ENCODE results near the gene IL1RAPL2. TPM values are rescaled to one million over a fixed set of nuclear protein-coding genes. Genes with fewer than 3 reads are reported as not detected.

The IL1RAPL2 gene
- total and polyA plus RNA-seq, 5 donors from 2014 or later: not detected

- Histone ChIP-seq H3K4me3 (ENCODE audit: low read depth, low read length) (no peak overlapping the region), H3K27ac (ENCODE audit: insufficient read depth, low read length, poor library complexity, severe bottlenecking) (no peak overlapping the region), H3K27me3 (ENCODE audit: control insufficient read depth, insufficient read depth, low read length) (no peaks in the 10 kb centered on the region), H3K36me3 (ENCODE audit: control insufficient read depth, insufficient read depth, low read length) (no peaks in the 10 kb centered on the region), H3K9me3 (ENCODE audit: control insufficient read depth in 2 of 2, low read length in 2 of 2) (no peaks in the 10 kb centered on the region), H3K4me1 (ENCODE audit: control insufficient read depth, insufficient read depth, low read length, poor library complexity, severe bottlenecking) (no peaks in the 10 kb centered on the region)
- Mint-ChIP-seq H3K27ac (no peak overlapping the region), H3K9me3 (peaks cover 0 to 6% (median 1%) of the 10 kb centered on the region in 7 donors), H3K4me3 (no peak overlapping the region), H3K4me1 (no peaks in the 10 kb centered on the region), H3K36me3 (no peaks in the 10 kb centered on the region), H3K27me3 (no peaks in the 10 kb centered on the region)
- DNase-seq: no peak
- ATAC-seq (ENCODE audit: low read depth in 2 of 2): no peak
Observed at GRCh38 chrX:105552395-105552794, 986.4 kb downstream of the IL1RAPL2 start.

- ATAC-seq (ENCODE audit: low read depth in 2 of 2) (no peak), DNase-seq (no peak)
- H3K36me3 Mint-ChIP-seq: no peaks in the 10 kb centered on the region
- Histone ChIP-seq H3K4me3 (ENCODE audit: low read depth, low read length) (no peak overlapping the region), H3K36me3 (ENCODE audit: control insufficient read depth, insufficient read depth, low read length) (no peaks in the 10 kb centered on the region), H3K27ac (ENCODE audit: insufficient read depth, low read length, poor library complexity, severe bottlenecking) (no peak overlapping the region), H3K27me3 (ENCODE audit: control insufficient read depth, insufficient read depth, low read length) (no peaks in the 10 kb centered on the region), H3K9me3 (ENCODE audit: control insufficient read depth in 2 of 2, low read length in 2 of 2) (no peaks in the 10 kb centered on the region), H3K4me1 (ENCODE audit: control insufficient read depth, insufficient read depth, low read length, poor library complexity, severe bottlenecking) (no peaks in the 10 kb centered on the region)
- H3K9me3 Mint-ChIP-seq: peaks cover 0 to 6% (median under 1%) of the 10 kb centered on the region in 7 donors
- H3K4me3 Mint-ChIP-seq: no peak overlapping the region
- no peaks in the 10 kb centered on the region for H3K4me1 Mint-ChIP-seq
- H3K27ac Mint-ChIP-seq: no peak overlapping the region
- no peaks in the 10 kb centered on the region for H3K27me3 Mint-ChIP-seq
Observed at GRCh38 chrX:105553118-105553517, 987.1 kb downstream of the IL1RAPL2 start.

GRCh38 chrX:105564501-105564900 is 998.5 kb downstream of the IL1RAPL2 start:
- Histone ChIP-seq H3K36me3 (ENCODE audit: control insufficient read depth, insufficient read depth, low read length) (no peaks in the 10 kb centered on the region), H3K4me1 (ENCODE audit: control insufficient read depth, insufficient read depth, low read length, poor library complexity, severe bottlenecking) (no peaks in the 10 kb centered on the region), H3K4me3 (ENCODE audit: low read depth, low read length) (no peak overlapping the region), H3K27me3 (ENCODE audit: control insufficient read depth, insufficient read depth, low read length) (no peaks in the 10 kb centered on the region), H3K27ac (ENCODE audit: insufficient read depth, low read length, poor library complexity, severe bottlenecking) (no peak overlapping the region), H3K9me3 (ENCODE audit: control insufficient read depth in 2 of 2, low read length in 2 of 2) (no peaks in the 10 kb centered on the region)
- Mint-ChIP-seq H3K36me3 (no peaks in the 10 kb centered on the region), H3K4me1 (no peaks in the 10 kb centered on the region), H3K4me3 (no peak overlapping the region), H3K27me3 (no peaks in the 10 kb centered on the region), H3K9me3 (peaks cover 0 to 5% (median 0%) of the 10 kb centered on the region in 7 donors), H3K27ac (no peak overlapping the region)
- DNase-seq (no peak), ATAC-seq (ENCODE audit: low read depth in 2 of 2) (no peak)

- no peaks in the 10 kb centered on the region for H3K27me3 Mint-ChIP-seq
- H3K27ac Mint-ChIP-seq: no peak overlapping the region
- no peaks in the 10 kb centered on the region for H3K4me1 Mint-ChIP-seq
- no peaks in the 10 kb centered on the region for H3K36me3 Mint-ChIP-seq
- no peak overlapping the region for H3K27ac ChIP-seq (ENCODE audit: insufficient read depth, low read length, poor library complexity, severe bottlenecking)
- H3K4me3 ChIP-seq (ENCODE audit: low read depth, low read length): no peak overlapping the region
- DNase-seq (no peak), ATAC-seq (ENCODE audit: low read depth in 2 of 2) (no peak)
- H3K9me3 ChIP-seq (ENCODE audit: control insufficient read depth in 2 of 2, low read length in 2 of 2): no peaks in the 10 kb centered on the region
- no peaks in the 10 kb centered on the region for H3K4me1 ChIP-seq (ENCODE audit: control insufficient read depth, insufficient read depth, low read length, poor library complexity, severe bottlenecking)
- H3K9me3 Mint-ChIP-seq: peaks cover 0 to 4% (median 0%) of the 10 kb centered on the region in 7 donors
- no peaks in the 10 kb centered on the region for H3K36me3 ChIP-seq (ENCODE audit: control insufficient read depth, insufficient read depth, low read length)
- H3K27me3 ChIP-seq (ENCODE audit: control insufficient read depth, insufficient read depth, low read length): no peaks in the 10 kb centered on the region
- no peak overlapping the region for H3K4me3 Mint-ChIP-seq
Observed at GRCh38 chrX:105565856-105566255, 999.9 kb downstream of the IL1RAPL2 start.

GRCh38 chrX:105567082-105567481 is 1001.1 kb downstream of the IL1RAPL2 start:
- Histone ChIP-seq H3K36me3 (ENCODE audit: control insufficient read depth, insufficient read depth, low read length) (no peaks in the 10 kb centered on the region), H3K4me3 (ENCODE audit: low read depth, low read length) (no peak overlapping the region), H3K27me3 (ENCODE audit: control insufficient read depth, insufficient read depth, low read length) (no peaks in the 10 kb centered on the region), H3K27ac (ENCODE audit: insufficient read depth, low read length, poor library complexity, severe bottlenecking) (no peak overlapping the region), H3K4me1 (ENCODE audit: control insufficient read depth, insufficient read depth, low read length, poor library complexity, severe bottlenecking) (no peaks in the 10 kb centered on the region), H3K9me3 (ENCODE audit: control insufficient read depth in 2 of 2, low read length in 2 of 2) (no peaks in the 10 kb centered on the region)
- H3K36me3 Mint-ChIP-seq: no peaks in the 10 kb centered on the region
- H3K27ac Mint-ChIP-seq: no peak overlapping the region
- H3K4me3 Mint-ChIP-seq: no peak overlapping the region
- no peaks in the 10 kb centered on the region for H3K4me1 Mint-ChIP-seq
- DNase-seq (no peak), ATAC-seq (ENCODE audit: low read depth in 2 of 2) (no peak)
- peaks cover 0 to 4% (median 0%) of the 10 kb centered on the region in 7 donors for H3K9me3 Mint-ChIP-seq
- H3K27me3 Mint-ChIP-seq: no peaks in the 10 kb centered on the region

- Mint-ChIP-seq H3K36me3 (no peaks in the 10 kb centered on the region), H3K9me3 (peaks cover 0 to 3% (median 0%) of the 10 kb centered on the region in 7 donors), H3K4me1 (no peaks in the 10 kb centered on the region), H3K4me3 (no peak overlapping the region), H3K27me3 (no peaks in the 10 kb centered on the region), H3K27ac (no peak overlapping the region)
- Histone ChIP-seq H3K27me3 (ENCODE audit: control insufficient read depth, insufficient read depth, low read length) (no peaks in the 10 kb centered on the region), H3K9me3 (ENCODE audit: control insufficient read depth in 2 of 2, low read length in 2 of 2) (peaks cover 0 to 8% of the 10 kb centered on the region in 2 experiments), H3K4me3 (ENCODE audit: low read depth, low read length) (no peak overlapping the region), H3K4me1 (ENCODE audit: control insufficient read depth, insufficient read depth, low read length, poor library complexity, severe bottlenecking) (no peaks in the 10 kb centered on the region), H3K36me3 (ENCODE audit: control insufficient read depth, insufficient read depth, low read length) (no peaks in the 10 kb centered on the region), H3K27ac (ENCODE audit: insufficient read depth, low read length, poor library complexity, severe bottlenecking) (no peak overlapping the region)
- no peak for ATAC-seq (ENCODE audit: low read depth in 2 of 2)
- no peak for DNase-seq
Observed at GRCh38 chrX:105608745-105609144, 1042.7 kb downstream of the IL1RAPL2 start.

- Histone ChIP-seq H3K4me3 (ENCODE audit: low read depth, low read length) (no peak overlapping the region), H3K27me3 (ENCODE audit: control insufficient read depth, insufficient read depth, low read length) (no peaks in the 10 kb centered on the region), H3K4me1 (ENCODE audit: control insufficient read depth, insufficient read depth, low read length, poor library complexity, severe bottlenecking) (no peaks in the 10 kb centered on the region), H3K27ac (ENCODE audit: insufficient read depth, low read length, poor library complexity, severe bottlenecking) (no peak overlapping the region), H3K9me3 (ENCODE audit: control insufficient read depth in 2 of 2, low read length in 2 of 2) (peaks cover 0 to 8% of the 10 kb centered on the region in 2 experiments), H3K36me3 (ENCODE audit: control insufficient read depth, insufficient read depth, low read length) (no peaks in the 10 kb centered on the region)
- Mint-ChIP-seq H3K4me1 (no peaks in the 10 kb centered on the region), H3K36me3 (no peaks in the 10 kb centered on the region), H3K27me3 (no peaks in the 10 kb centered on the region), H3K4me3 (no peak overlapping the region), H3K9me3 (peaks cover 0 to 3% (median 0%) of the 10 kb centered on the region in 7 donors), H3K27ac (no peak overlapping the region)
- ATAC-seq (ENCODE audit: low read depth in 2 of 2) (no peak), DNase-seq (no peak)
Observed at GRCh38 chrX:105609530-105609929, 1043.5 kb downstream of the IL1RAPL2 start.

- H3K27me3 ChIP-seq (ENCODE audit: control insufficient read depth, insufficient read depth, low read length): no peaks in the 10 kb centered on the region
- Mint-ChIP-seq H3K27me3 (no peaks in the 10 kb centered on the region), H3K9me3 (peaks cover 0 to 2% (median 0%) of the 10 kb centered on the region in 7 donors), H3K4me1 (no peaks in the 10 kb centered on the region), H3K27ac (no peak overlapping the region), H3K36me3 (no peaks in the 10 kb centered on the region), H3K4me3 (no peak overlapping the region)
- H3K4me1 ChIP-seq (ENCODE audit: control insufficient read depth, insufficient read depth, low read length, poor library complexity, severe bottlenecking): no peaks in the 10 kb centered on the region
- no peak overlapping the region for H3K4me3 ChIP-seq (ENCODE audit: low read depth, low read length)
- no peak for DNase-seq
- H3K9me3 ChIP-seq (ENCODE audit: control insufficient read depth in 2 of 2, low read length in 2 of 2): peaks cover 0 to 8% of the 10 kb centered on the region in 2 experiments
- ATAC-seq (ENCODE audit: low read depth in 2 of 2): no peak
- no peak overlapping the region for H3K27ac ChIP-seq (ENCODE audit: insufficient read depth, low read length, poor library complexity, severe bottlenecking)
- H3K36me3 ChIP-seq (ENCODE audit: control insufficient read depth, insufficient read depth, low read length): no peaks in the 10 kb centered on the region
Observed at GRCh38 chrX:105610411-105610810, 1044.4 kb downstream of the IL1RAPL2 start.

Data from CD4-positive, CD25-positive, alpha-beta regulatory T cell (primary cell).